ENCODE measurements around the gene TEX14. TPM values are rescaled to one million over a fixed set of nuclear protein-coding genes. Genes with fewer than 3 reads are reported as not detected.

Gene TEX14
- total and polyA plus RNA-seq, 2 donors (not counting 1 experiment from before 2014, with no cell fraction given) = under 0.01 to 0.03 TPM

GRCh38 chr17:58517378-58517927 is 174.4 kb downstream of the TEX14 start:
- no peak for DNase-seq (ENCODE audit: low read depth in 2 of 2)
- Histone ChIP-seq H3K79me2 (ENCODE audit: control insufficient read depth, insufficient read depth, low read length) (no peaks in the 10 kb centered on the region), H3K27ac (ENCODE audit: insufficient read depth, low read length) (peak overlapping the region; percentile 85), H4K20me1 (ENCODE audit: control insufficient read depth, extremely low read depth, insufficient read depth, low read length) (no peaks in the 10 kb centered on the region), H3K9me3 (ENCODE audit: control insufficient read depth, insufficient read depth, low read depth, low read length) (no peaks in the 10 kb centered on the region), H3K4me2 (ENCODE audit: extremely low read depth, insufficient read depth, low read length) (peak overlapping the region; percentile 90), H2AFZ (ENCODE audit: low read length) (peak overlapping the region; percentile 60), H3K27me3 (ENCODE audit: control insufficient read depth, insufficient read depth, low read length) (no peaks in the 10 kb centered on the region), H3K4me1 (ENCODE audit: control insufficient read depth, extremely low read depth, insufficient read depth, low read length) (peaks cover 7% of the 10 kb centered on the region), H3K36me3 (ENCODE audit: control insufficient read depth, insufficient read depth, low read length) (no peaks in the 10 kb centered on the region), H3K4me3 (replicated peaks in 1 of 4; ENCODE audit: control extremely low read depth in 1 of 4, insufficient read depth in 1 of 4, low read depth in 3 of 4, low read length in 4 of 4) (peak overlapping the region; percentile 63 to 77 (median 71)), H3K9ac (ENCODE audit: insufficient read depth, low read length) (peak overlapping the region; percentile 58)
- TF ChIP-seq CTCF (conservative IDR thresholded peaks at IDR 0.05 in 1 of 2, IDR thresholded peaks at IDR 0.05 in 1 of 2; ENCODE audit: low read depth in 1 of 2, low read length in 2 of 2) (no peak), EZH2 (IDR thresholded peaks at IDR 0.05; ENCODE audit: low read length, missing control alignments) (no peak)

- no peak for DNase-seq (ENCODE audit: low read depth in 2 of 2)
- Histone ChIP-seq H3K4me2 (ENCODE audit: extremely low read depth, insufficient read depth, low read length) (peak overlapping the region; percentile 90), H3K36me3 (ENCODE audit: control insufficient read depth, insufficient read depth, low read length) (peaks cover 2% of the 10 kb centered on the region), H3K27ac (ENCODE audit: insufficient read depth, low read length) (peak overlapping the region; percentile 85), H3K4me3 (replicated peaks in 1 of 4; ENCODE audit: control extremely low read depth in 1 of 4, insufficient read depth in 1 of 4, low read depth in 3 of 4, low read length in 4 of 4) (peak overlapping the region; percentile 63 to 77 (median 71)), H2AFZ (ENCODE audit: low read length) (peak overlapping the region; percentile 60), H3K9me3 (ENCODE audit: control insufficient read depth, insufficient read depth, low read depth, low read length) (no peaks in the 10 kb centered on the region), H3K4me1 (ENCODE audit: control insufficient read depth, extremely low read depth, insufficient read depth, low read length) (peaks cover 7% of the 10 kb centered on the region), H3K79me2 (ENCODE audit: control insufficient read depth, insufficient read depth, low read length) (no peaks in the 10 kb centered on the region), H3K9ac (ENCODE audit: insufficient read depth, low read length) (peak overlapping the region; percentile 58), H3K27me3 (ENCODE audit: control insufficient read depth, insufficient read depth, low read length) (no peaks in the 10 kb centered on the region), H4K20me1 (ENCODE audit: control insufficient read depth, extremely low read depth, insufficient read depth, low read length) (no peaks in the 10 kb centered on the region)
- TF ChIP-seq CTCF (conservative IDR thresholded peaks at IDR 0.05 in 1 of 2, IDR thresholded peaks at IDR 0.05 in 1 of 2; ENCODE audit: low read depth in 1 of 2, low read length in 2 of 2) (no peak), EZH2 (IDR thresholded peaks at IDR 0.05; ENCODE audit: low read length, missing control alignments) (no peak)
Observed at GRCh38 chr17:58516644-58517377, 175.0 kb downstream of the TEX14 start.

GRCh38 chr17:58515286-58515685 is 176.6 kb downstream of the TEX14 start:
- peak overlapping the region in 1 of 4 experiments; percentile 73 for H3K4me3 ChIP-seq (replicated peaks in 1 of 4; ENCODE audit: control extremely low read depth in 1 of 4, insufficient read depth in 1 of 4, low read depth in 3 of 4, low read length in 4 of 4)
- H2AFZ ChIP-seq (ENCODE audit: low read length) = no peak overlapping the region
- H3K36me3 ChIP-seq (ENCODE audit: control insufficient read depth, insufficient read depth, low read length) = peaks cover 9% of the 10 kb centered on the region
- no peak overlapping the region for H3K27ac ChIP-seq (ENCODE audit: insufficient read depth, low read length)
- no peak for DNase-seq (ENCODE audit: low read depth in 2 of 2)
- H3K4me1 ChIP-seq (ENCODE audit: control insufficient read depth, extremely low read depth, insufficient read depth, low read length) = peaks cover 7% of the 10 kb centered on the region
- no peaks in the 10 kb centered on the region for H3K27me3 ChIP-seq (ENCODE audit: control insufficient read depth, insufficient read depth, low read length)
- no peak overlapping the region for H3K9ac ChIP-seq (ENCODE audit: insufficient read depth, low read length)
- H3K4me2 ChIP-seq (ENCODE audit: extremely low read depth, insufficient read depth, low read length) = peak overlapping the region; percentile 45
- H4K20me1 ChIP-seq (ENCODE audit: control insufficient read depth, extremely low read depth, insufficient read depth, low read length) = no peaks in the 10 kb centered on the region
- TF ChIP-seq CTCF (conservative IDR thresholded peaks at IDR 0.05 in 1 of 2, IDR thresholded peaks at IDR 0.05 in 1 of 2; ENCODE audit: low read depth in 1 of 2, low read length in 2 of 2) (no peak), EZH2 (IDR thresholded peaks at IDR 0.05; ENCODE audit: low read length, missing control alignments) (no peak)
- no peaks in the 10 kb centered on the region for H3K9me3 ChIP-seq (ENCODE audit: control insufficient read depth, insufficient read depth, low read depth, low read length)
- H3K79me2 ChIP-seq (ENCODE audit: control insufficient read depth, insufficient read depth, low read length) = no peaks in the 10 kb centered on the region

All from fibroblast of lung (primary cell).